Amniotic epithelial cell (primary cell): ENCODE data around the gene GHRL.
"Not testable (repeated sequence)": the region's sequence is repeated elsewhere in the genome, so short reads cannot be mapped to it uniquely, and the experiment has no call there.

Source experiments
- DNase-seq: peaks from one replicate; pipeline ENCODE4 v3.0.0-alpha.2; 2010; ENCODE audit warnings: low read depth

The GHRL gene

DNA sequence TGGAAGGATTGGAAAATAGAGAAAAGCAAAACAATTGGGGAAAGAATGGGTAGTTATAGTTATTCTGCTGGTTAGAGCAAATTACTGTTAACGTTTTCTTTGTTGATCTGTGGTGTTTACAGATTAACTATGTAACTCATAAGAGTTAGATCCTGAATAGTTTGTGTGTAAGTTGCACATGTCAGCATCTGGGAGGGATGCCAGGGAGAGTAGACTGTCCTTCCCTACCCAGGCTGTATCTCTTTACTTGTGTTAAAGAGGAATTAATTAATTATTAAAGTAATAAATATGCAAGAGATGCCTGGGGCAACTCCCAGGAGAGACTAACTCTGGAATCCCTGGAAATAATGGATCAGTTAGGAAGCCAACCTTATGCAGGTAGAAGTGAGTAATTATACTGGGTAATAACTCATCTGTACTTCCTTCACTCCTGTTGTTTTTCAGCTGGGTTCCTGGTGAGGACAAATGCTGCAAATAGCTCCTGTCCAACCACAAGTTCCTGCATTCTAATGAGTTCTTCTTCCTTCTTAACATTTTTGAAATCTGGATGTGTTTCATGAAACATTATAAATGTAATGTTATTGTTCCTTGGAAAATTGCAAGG lies 18.9 kb downstream of the GHRL start:
- peak; percentile 27 for DNase-seq

DNA sequence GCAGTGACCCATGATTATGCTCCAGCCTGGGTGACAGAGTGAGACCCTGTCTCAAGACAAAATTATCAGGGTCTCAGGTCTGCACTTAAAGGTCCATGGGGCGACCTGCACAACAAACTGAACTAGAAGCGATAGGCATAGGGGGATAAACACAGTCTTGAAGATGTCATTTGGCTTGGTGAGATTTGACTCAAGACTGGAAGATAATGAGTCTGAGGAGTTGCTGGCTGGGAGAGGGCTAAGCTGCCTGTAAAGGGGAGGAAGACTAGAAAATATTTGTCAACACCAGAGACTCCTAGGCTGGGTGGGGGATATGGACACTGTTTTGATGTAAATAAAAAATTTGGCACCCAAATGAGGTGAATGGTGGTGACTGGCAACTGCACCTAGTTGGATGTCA lies 19.8 kb downstream of the GHRL start:
- DNase-seq, result no peak

DNA sequence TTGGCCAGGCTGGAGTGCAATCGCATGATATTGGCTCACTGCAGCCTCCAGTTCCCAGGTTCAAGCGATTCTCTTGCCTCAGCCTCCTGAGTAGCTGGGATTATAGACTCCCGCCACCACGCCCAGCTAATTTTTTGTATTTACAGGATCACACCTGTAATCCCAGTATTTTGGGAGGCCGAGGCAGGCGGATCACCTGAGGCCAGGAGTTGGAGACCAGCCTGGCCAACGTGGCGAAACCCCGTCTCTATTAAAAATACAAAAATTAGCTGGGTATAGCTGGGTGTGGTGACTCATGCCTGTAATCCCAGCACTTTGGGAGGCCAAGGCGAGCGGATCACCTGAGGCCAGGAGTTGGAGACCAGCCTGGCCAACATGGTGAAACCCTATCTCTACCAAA lies 20.3 kb downstream of the GHRL start:
- DNase-seq, result not testable (repeated sequence)

DNA sequence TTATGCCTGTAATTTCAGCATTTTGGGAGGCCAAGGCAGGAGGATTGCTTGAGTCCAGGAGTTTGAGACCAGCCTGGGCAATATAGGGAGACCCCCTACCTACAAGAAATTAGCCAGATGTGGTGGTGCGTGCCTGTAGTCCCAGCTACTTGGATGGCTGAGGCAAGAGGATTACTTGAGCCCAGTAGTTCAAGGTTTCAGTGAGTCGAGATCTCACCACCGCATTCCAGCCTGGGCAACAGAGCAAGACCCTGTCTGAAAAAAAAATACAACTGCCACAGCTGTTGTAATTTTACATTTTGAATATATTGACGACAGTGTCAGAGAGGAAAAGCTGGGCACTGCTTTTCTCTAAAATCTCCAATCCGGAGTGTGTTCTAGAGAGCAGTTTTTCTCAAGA lies 23.3 kb downstream of the GHRL start:
- DNase-seq, result no peak

DNA sequence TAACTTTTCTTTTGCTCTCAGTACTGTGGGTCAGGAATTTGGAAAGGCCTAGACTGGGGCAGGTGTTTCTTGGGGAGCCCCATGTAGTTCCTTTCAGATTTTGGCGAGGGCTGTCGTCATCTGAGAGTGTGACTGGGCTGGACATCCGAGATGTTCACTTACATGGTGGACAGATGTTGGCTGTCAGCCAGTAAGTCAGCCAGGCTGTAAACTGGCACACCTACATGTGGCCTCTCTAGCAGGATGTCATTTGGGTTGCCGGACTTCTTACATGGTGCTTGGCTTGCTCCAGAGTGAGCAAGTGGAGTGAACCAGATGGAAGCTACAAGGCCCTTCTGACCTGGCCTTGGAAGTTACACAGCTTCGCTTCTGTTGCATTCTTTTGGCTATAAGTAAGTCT lies 23.8 kb downstream of the GHRL start:
- DNase-seq, result no peak

DNA sequence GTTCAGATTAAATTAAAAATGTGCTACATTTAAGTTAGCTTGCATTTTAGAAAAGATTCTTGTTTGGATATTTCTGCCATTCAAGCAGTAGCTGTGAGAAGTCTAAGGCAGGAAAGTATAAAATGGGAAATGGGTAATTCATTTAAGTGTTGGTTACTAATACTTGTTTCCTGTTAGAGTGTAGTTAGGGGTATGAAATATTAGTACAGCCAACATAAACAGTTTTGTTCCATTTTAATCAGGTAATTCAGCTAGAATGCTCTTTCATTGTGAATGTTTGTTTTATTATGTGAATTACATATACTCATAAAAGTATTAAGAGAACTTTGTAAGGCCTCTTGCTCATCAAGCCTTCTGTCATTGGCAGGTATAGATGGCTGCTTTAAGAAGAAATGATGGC lies 24.6 kb downstream of the GHRL start:
- DNase-seq, result no peak

DNA sequence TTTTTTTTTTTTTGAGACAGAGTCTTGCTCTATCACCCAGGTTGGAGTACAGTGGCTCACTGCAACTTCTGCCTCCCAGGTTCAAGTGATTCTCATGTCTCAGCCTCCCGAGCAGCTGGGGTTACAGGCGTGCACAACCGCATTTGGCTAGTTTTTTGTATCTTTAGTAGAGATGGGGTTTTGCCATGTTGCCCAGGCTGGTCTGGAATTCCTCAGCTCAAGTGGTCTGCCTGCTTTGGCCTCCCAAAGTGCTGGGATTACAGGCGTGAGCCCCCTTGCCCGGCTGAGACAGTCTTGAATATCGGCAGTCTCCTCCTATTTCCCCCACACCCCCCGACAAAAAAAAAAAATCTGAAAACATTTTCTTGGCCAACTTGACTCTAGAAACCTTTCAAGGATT lies 25.8 kb downstream of the GHRL start:
- DNase-seq, result not testable (repeated sequence)

DNA sequence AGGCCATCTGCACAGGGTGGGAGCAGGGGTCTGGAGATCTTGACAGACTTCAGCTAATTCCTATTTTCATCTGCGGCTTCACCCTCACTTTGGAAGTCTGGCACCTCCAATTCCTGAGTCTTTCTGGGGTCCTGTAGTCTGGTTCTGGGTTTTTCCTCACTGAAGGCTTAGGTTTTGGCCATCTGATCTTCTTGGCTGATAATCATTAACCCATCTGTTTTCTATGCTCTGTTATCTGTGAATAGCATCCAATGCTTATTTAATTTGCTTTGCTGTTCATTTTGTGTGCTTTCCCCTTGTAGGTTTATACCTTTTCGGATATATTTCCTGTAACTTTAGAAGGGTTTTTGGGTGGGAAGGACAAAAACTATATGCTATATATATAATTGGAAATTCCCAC lies 26.9 kb downstream of the GHRL start:
- no peak for DNase-seq

DNA sequence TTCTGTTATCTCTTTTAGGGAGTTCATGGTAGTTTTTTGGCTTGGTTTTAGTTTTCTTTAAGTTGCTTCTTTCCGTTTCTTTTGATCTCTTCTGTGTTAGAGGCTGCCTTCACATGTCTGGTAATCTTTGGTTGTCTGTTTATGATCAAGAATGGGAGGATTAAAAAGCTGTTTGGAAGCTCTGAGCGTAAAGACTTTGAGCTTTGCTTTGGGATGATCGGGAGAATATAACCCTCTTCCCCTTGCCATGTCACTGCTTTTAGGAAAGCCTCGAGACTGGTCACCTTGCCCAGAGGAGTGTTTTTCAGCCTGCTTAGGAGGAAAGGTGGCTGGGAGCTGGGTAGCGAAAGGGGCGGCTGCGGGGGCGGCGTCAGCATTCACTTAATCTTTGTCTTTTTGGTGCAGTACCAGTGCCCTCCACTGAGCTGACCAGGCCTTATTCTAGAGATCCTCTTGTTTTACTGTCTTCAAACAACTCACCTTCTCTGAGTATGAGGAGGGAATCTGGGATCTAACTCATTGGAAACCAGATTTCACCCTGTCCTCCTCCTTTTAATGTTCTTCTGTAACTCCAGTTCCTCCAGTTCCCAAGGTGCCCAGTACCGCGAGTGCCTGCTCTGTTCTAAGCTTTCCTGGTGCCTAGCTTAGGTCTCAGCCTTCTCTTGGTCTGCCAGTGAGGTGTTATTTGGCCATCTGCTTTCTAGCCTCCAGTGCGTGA lies 28.9 kb downstream of the GHRL start:
- DNase-seq, result peak; percentile 65

DNA sequence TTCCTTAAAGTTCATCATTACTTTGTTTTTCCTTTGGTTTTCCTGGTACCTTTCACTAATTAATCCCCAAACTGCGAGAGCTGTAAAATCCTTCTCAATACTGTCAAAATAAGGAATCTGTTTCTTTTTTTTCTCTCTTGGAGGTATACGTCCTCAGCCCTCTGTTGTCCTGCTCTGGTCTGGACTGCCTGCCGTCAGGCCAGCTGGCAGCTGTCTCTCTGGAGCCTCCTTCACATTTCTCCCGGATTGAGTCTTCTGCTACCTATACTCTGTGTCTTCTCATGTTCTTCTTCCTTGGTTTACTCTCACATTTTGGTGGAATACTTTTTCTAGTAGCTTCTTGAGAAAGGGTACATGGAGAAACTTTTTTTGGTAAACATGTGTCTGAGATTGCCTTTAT lies 30.7 kb downstream of the GHRL start:
- no peak for DNase-seq

DNA sequence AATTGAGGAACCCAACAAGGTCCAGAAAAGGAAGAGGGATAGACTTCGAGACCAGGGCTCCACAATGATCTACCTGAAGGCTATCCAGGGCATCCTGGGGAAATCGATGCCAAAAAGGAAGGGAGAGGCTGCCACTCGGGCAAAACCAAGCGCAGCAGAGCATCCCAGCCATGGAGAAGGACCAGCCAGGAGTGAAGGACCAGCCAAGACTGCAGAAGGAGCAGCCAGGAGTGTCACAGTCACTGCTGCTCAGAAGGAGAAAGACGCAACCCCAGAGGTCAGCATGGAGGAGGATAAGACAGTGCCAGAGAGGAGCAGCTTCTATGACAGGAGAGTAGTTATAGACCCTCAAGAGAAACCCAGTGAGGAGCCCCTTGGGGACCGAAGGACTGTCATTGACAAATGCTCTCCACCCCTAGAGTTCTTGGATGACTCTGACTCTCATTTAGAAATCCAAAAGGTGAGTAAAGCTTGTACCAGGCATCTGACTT lies 32.5 kb downstream of the GHRL start:
- no peak for DNase-seq

DNA sequence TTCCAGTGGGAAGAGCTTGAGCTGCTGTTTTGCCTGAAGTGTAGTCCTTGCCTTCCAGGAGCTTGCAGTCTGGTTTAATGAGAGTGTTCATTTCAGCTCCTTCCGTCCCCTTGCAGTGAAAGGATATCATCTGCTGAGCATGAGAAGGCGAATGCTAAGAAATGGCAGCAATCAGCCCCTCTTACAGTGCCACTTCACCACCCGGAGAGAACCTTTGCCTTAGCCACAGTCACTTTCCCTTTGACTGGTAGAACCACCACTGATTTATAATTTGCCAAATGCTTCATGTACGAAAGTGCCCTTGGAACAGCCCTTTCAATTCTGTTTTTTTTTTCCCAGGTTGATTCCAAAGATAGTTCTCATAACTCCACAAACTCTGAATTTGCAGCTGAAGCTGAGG lies 32.9 kb downstream of the GHRL start:
- DNase-seq, result no peak

DNA sequence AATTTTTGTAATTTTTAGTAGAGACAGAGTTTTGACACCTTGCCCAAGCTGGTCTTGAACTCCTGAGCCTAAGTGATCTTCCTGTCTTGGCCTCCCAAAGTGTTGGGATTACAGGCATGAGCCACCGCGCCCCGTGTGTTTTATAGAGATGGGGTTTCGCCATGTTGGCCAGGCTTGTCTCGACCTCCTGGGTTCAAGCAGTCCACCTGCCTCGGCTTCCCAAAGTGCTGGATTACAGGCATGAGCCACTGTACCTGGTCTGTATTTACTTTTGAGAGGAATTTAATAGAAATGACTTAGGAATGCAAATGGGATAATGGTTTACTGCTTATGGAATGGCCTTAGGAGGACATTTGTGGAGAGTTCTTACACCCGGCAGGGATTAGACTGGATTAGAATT lies 33.7 kb downstream of the GHRL start:
- no peak for DNase-seq

DNA sequence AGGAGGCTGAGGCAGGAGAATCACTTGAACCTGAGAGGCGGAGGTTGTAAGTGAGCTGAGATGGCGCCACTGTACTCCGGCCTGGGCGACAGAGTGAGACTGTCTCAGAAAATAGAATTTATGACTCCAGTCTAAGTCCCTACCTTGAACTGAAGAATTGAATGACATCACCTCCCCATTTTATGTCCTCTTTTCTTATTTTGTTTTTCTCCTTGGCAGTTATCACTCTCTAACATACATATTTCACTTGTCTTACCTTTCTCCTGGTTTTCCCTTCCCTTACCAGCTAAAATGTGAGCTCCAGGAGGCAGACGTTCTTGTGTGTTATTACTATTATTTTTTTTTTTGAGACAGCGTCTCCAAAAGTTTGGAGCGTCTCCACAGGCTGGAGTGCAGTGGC lies 36.9 kb downstream of the GHRL start:
- DNase-seq, result no peak

DNA sequence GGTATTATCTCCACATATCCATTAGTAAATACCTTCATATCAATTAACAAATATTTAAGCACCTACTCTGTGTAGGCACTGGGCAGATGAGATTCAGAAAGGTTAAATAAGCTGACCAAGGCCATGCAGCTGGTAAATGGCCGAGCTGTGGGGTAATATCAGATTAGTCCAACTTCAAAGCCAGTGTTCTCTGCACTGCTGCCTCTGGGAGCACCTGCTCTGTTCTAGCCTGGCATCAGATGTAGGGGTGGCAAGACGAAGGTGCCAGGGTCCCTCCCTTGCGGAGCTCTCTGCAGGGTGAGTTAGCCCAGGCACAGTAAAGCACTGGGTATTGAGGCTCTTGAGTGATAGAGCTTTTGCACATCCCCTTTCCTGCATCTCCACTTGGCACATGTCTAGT lies 39.0 kb downstream of the GHRL start:
- no peak for DNase-seq

DNA sequence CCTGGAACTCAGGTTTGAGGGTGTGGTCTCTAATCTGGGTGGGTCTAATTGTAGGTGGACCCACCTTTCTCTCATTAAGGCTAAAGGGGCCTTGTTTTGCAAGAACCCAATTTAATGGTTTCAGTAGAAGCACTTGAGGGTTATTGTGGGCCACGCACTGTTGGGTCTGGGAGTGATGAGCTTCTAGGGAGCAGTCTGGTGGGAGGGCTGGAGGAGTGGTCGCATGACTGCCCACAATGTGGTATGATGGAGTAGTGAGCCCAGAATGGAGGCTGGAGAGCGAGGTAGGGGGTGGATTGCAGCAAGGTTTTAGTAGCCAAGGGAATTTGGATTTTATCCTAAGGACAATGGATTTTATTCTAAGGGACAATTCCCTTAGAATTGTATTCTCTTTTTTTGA lies 41.7 kb downstream of the GHRL start:
- DNase-seq, result no peak

DNA sequence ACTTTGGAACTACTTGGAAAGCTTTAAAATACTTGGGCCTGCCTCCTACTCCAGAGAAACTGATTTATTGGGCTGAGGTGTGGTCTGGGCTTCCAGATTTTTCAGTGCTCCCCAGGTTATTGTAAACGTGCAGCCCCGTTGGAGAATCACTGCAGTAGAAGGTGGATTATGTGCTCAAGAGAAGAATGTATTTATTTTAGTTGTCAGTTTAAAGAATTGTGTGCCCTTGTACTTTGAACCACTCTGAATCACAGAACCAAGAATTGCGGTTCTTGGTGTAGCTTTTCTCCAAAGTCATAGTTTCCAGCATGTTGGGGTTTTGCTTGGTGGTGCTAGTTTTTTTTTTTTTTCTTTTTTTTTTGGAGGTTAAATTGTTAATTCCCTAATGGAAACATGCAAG lies 42.9 kb downstream of the GHRL start:
- DNase-seq, result peak; percentile 81

DNA sequence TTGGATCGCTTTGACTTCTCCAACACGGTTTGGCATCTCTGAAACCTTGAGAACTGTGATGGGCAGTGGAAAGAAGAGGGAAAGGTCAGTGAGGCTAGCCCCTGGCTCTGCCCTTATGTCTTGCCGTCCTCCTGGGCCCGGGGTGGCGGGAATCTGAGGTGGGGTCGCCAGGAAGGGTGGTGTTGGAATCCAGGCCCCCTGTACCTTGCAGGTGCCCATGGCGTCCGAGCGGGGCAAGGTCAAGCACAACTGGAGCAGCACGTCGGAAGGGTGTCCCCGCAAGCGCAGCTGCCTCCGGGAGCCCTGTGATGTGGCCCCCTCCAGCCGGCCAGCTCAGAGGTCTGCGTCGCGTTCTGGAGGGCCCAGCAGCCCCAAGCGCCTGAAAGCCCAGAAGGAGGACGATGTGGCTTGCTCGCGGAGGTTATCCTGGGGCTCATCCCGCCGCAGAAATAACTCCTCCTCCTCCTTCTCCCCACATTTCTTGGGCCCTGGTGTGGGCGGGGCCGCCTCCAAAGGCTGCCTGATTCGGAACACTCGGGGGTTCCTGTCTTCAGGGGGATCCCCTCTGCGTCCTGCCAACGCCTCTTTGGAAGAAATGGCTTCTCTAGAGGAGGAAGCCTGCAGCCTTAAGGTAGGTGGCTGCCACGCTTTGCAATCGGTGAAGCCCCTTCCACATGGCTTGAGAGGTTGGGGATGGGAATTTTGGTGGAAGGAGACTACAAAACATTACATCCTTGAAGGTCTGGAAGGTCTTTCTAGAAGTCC lies 43.6 kb downstream of the GHRL start:
- DNase-seq, result no peak

DNA sequence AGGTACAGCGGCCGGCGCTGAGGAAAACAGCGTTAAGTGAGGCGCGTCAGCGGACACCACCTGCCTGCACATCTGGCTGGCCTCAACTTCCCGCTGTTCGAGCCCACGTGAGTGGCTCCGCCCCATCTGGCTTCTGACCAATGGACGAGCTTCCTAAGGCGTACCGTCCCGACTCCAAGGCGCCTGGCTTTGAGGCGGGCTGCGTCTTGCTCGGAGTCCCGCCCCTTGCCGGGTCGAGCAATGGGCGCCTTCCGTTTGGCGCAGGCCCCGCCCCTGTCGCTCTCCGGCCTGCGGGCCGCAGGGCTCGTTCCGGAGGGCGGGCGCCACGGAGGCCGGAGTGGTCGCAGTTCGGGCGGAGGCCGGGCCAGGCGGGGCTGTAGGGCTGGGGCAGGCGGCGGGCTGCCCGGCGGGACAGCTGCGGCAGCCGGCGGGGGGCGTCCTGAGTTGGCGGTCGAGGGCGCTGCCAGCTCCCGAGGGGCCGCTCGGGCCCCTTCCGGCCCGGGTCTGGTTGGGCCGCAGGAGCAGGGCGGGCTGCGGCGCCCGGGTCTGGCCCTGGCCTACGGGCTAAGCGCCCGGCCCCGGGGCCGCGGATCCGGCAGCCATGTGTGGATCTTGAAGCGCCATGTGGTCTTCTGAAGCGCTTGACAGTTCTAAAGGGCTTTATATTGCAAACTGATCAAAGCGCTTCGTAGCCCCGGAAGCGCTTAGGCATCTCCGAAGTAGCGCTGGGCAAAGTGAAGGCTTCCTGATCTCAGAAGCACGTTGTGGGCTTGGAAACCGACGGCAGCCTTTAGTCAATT lies 44.4 kb downstream of the GHRL start, which contains the start of gene TATDN2:
TSS of gene TATDN2 (plus strand) at position 276 of the 800 bp plus-strand sequence. CDS start 742 bp downstream, outside the sequence.
- DNase-seq, result peak; percentile 93

DNA sequence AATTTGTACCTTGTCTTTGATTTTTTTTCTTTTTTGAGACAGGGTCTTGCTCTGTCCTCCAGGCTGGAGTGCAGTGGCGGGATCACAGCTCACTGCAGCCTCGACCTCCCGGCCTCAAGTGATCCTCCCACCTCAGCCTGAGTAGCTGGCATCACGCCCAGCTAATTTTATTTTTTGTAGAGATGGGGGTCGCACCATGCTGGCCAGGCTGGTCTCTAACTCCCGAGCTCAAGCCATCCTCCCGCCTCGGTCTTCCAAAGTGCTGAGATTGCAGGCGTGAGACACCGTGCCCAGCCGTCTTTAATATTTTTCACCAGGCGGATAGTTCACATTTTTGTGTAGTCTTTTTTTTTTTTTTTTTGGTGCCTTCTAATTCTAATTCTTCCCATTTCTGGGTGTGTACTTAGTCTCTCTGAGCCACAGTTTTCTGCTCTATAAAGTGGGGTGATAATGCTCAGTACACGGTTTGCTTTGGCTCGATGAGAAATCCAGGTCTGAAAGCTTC lies 45.0 kb downstream of the GHRL start:
- DNase-seq, result no peak

DNA sequence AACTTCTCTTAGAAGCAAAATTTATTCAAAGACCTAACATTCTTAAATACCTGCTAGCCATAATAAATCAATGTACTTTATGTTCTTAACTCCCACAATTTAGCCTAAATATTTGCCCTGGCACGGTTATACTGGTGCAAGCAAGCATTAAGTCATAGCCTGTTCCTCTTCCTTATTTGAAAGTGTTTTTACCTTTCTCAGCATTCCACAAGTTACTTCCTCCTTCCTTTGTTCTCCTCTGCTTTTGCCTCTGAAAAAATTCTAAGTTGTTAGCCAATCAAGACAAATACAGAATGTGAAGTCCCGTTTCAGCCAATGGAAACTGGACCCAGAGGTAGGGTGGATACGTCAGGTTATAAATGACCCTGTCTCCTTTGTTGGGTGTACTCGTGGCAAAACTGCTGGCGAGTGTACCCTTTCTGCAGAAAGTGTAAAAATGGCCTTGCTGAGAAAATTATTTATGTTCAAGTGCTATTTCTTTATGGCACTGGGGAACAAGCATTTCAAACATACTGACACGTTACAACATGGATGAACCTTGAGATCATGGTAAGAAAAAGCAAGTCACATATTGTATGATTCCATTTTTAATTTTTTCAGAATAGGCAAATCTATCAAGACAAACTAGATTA lies 47.5 kb downstream of the GHRL start:
- DNase-seq, result no peak

DNA sequence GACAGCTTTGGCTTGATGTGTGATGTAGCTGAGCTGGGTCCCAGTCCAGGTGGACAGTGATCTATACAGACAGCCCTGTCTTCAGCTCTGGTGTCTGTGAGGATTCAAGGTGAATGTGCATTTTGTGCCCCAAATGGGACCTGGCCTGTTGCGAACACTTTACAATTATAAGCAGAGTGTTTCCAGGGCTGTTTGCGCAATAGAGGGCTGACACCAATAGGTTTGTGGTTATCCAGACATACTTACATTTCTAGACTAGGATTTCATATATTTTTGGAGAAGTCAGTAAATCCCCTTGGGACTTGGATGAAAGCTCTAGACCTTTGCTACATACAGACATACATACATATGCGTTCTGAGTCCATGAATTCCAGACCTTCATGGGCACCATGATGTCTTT lies 48.7 kb downstream of the GHRL start:
- peak; percentile 53 for DNase-seq
